Measurements from ENCODE around the gene C13orf42.

The C13orf42 gene

DNA sequence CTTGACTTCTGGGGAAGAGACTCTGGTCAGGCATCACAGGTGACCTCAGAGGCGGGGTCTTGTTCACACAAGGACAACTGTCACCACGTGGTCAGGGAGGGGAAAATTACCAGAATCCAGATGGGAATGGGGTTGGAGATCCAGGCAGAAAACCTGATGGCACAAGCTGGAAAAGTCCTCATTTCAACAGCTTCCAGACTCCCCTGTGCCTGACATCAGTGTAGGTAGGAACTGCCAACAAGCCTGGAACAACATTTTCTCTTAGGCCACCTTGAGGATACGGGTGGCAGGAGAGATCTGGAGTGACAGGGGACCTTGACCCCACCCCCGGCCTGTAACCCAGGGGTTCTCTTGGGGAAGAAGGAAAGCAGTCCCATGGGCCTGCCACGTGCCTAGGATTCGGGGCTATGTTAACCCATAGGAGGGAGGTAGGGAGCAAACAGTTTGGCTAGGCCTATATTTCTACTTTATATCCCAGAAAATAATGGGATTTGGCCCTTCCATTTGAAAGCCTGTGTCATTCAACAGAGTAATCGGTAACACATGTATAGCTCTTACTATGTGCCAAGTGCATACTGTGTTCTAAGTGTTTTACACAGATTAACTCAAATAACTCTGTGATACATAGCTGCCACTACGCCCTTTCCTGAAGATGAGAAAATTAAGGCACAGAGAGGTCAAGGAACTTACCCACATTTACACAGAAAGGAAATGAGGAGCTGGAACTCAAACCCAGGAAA, 44.9 kb upstream of the C13orf42 start:
- no peak overlapping the region for H3K4me3 ChIP-seq (ENCODE audit: insufficient read depth in 1 of 2, low read depth in 1 of 2, low read length in 2 of 2)
- H3K14ac ChIP-seq (ENCODE audit: low read length in 2 of 2): no peak overlapping the region
- H2BK12ac ChIP-seq (ENCODE audit: low read length in 2 of 2): no peak overlapping the region
- H3K27me3 ChIP-seq (ENCODE audit: control insufficient read depth in 1 of 2, insufficient read depth in 1 of 2, low read length in 2 of 2): peaks cover 0 to 25% of the 10 kb centered on the region in 2 experiments
- no peak overlapping the region for H3K4ac ChIP-seq (ENCODE audit: low read depth in 1 of 2, low read length in 2 of 2)
- no peak overlapping the region for H2BK5ac ChIP-seq (ENCODE audit: low read depth, low read length, poor library complexity, severe bottlenecking)
- no peaks in the 10 kb centered on the region for H3K79me1 ChIP-seq (replicated peaks; ENCODE audit: low read length, poor library complexity, severe bottlenecking)
- H2BK120ac ChIP-seq (ENCODE audit: low read depth, low read length): no peak overlapping the region
- H3K27ac ChIP-seq (ENCODE audit: low read length, poor library complexity, severe bottlenecking): no peak overlapping the region
- H2AFZ ChIP-seq (ENCODE audit: low read depth, low read length): no peak overlapping the region
- peaks cover 6% of the 10 kb centered on the region for H3K4me1 ChIP-seq (ENCODE audit: control insufficient read depth, insufficient read depth, low read depth, low read length)
- H3K4me2 ChIP-seq (ENCODE audit: low read length, poor library complexity, severe bottlenecking): no peak overlapping the region
- H3K18ac ChIP-seq (ENCODE audit: low read depth in 1 of 2, low read length in 2 of 2): no peak overlapping the region
- H2AK5ac ChIP-seq (ENCODE audit: low read length, severe bottlenecking): no peak overlapping the region
- no peak overlapping the region for H3K23ac ChIP-seq (ENCODE audit: low read length in 2 of 2)
- H4K91ac ChIP-seq (ENCODE audit: low read length): no peak overlapping the region
- no peaks in the 10 kb centered on the region for H3K36me3 ChIP-seq (ENCODE audit: control insufficient read depth in 1 of 2, insufficient read depth in 2 of 2, low read depth in 1 of 2, low read length in 2 of 2)
- no peak for DNase-seq
- no peak overlapping the region for H3K9ac ChIP-seq (ENCODE audit: low read length)
- WGBS: 75% methylated on average over 6 of the region's 8 CpGs
- no peak overlapping the region for H2BK15ac ChIP-seq (ENCODE audit: low read depth, poor library complexity, severe bottlenecking)
- H4K8ac ChIP-seq (ENCODE audit: low read length): no peak overlapping the region
- H3K9me3 ChIP-seq (ENCODE audit: control insufficient read depth, low read length): no peaks in the 10 kb centered on the region

DNA sequence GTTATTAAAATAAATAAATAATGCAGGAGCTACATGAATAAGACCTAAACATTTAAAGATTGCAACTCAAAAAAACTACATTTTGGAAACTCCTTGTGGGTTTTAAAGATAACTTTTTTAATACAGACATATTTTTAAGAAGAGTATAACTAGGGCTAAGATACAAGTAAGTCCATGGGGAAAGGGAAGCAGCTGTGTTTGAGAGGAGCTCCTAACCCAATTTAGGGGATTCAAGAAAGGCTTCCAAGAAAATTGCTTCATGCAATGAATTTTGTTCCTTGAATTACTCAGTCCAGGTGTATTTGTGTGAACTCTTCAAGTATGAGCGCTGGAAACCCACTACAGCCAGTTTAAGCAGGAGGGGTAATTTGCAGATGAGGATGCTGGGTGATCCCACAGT, 44.1 kb upstream of the C13orf42 start:
- Histone ChIP-seq H3K14ac (ENCODE audit: low read length in 2 of 2) (no peak overlapping the region), H3K23ac (ENCODE audit: low read length in 2 of 2) (no peak overlapping the region), H3K4me2 (ENCODE audit: low read length, poor library complexity, severe bottlenecking) (no peak overlapping the region), H3K79me1 (replicated peaks; ENCODE audit: low read length, poor library complexity, severe bottlenecking) (no peaks in the 10 kb centered on the region), H3K9ac (ENCODE audit: low read length) (no peak overlapping the region), H2AK5ac (ENCODE audit: low read length, severe bottlenecking) (no peak overlapping the region), H3K9me3 (ENCODE audit: control insufficient read depth, low read length) (no peaks in the 10 kb centered on the region), H2AFZ (ENCODE audit: low read depth, low read length) (no peak overlapping the region), H3K4me3 (ENCODE audit: insufficient read depth in 1 of 2, low read depth in 1 of 2, low read length in 2 of 2) (no peak overlapping the region), H2BK120ac (ENCODE audit: low read depth, low read length) (no peak overlapping the region), H3K27ac (ENCODE audit: low read length, poor library complexity, severe bottlenecking) (no peak overlapping the region), H3K36me3 (ENCODE audit: control insufficient read depth in 1 of 2, insufficient read depth in 2 of 2, low read depth in 1 of 2, low read length in 2 of 2) (no peaks in the 10 kb centered on the region), H3K18ac (ENCODE audit: low read depth in 1 of 2, low read length in 2 of 2) (no peak overlapping the region), H3K27me3 (ENCODE audit: control insufficient read depth in 1 of 2, insufficient read depth in 1 of 2, low read length in 2 of 2) (peaks cover 0 to 31% of the 10 kb centered on the region in 2 experiments), H2BK5ac (ENCODE audit: low read depth, low read length, poor library complexity, severe bottlenecking) (no peak overlapping the region), H4K8ac (ENCODE audit: low read length) (no peak overlapping the region), H4K91ac (ENCODE audit: low read length) (no peak overlapping the region), H2BK15ac (ENCODE audit: low read depth, poor library complexity, severe bottlenecking) (no peak overlapping the region), H2BK12ac (ENCODE audit: low read length in 2 of 2) (no peak overlapping the region), H3K4me1 (ENCODE audit: control insufficient read depth, insufficient read depth, low read depth, low read length) (peaks cover 6% of the 10 kb centered on the region), H3K4ac (ENCODE audit: low read depth in 1 of 2, low read length in 2 of 2) (no peak overlapping the region)
- DNase-seq: no peak
- 100% methylated on average over 1 of the region's 1 CpG for WGBS

GRCh38 chr13:51154029-51154555, 43.0 kb upstream of the C13orf42 start:
- no peak overlapping the region for H3K23ac ChIP-seq (ENCODE audit: low read length in 2 of 2)
- H3K4ac ChIP-seq (ENCODE audit: low read depth in 1 of 2, low read length in 2 of 2): no peak overlapping the region
- H3K27ac ChIP-seq (ENCODE audit: low read length, poor library complexity, severe bottlenecking): no peak overlapping the region
- H3K36me3 ChIP-seq (ENCODE audit: control insufficient read depth in 1 of 2, insufficient read depth in 2 of 2, low read depth in 1 of 2, low read length in 2 of 2): no peaks in the 10 kb centered on the region
- 91% methylated on average over 6 of the region's 7 CpGs for WGBS
- no peak overlapping the region for H2AFZ ChIP-seq (ENCODE audit: low read depth, low read length)
- H3K18ac ChIP-seq (ENCODE audit: low read depth in 1 of 2, low read length in 2 of 2): no peak overlapping the region
- H3K4me2 ChIP-seq (ENCODE audit: low read length, poor library complexity, severe bottlenecking): no peak overlapping the region
- H2AK5ac ChIP-seq (ENCODE audit: low read length, severe bottlenecking): no peak overlapping the region
- H4K8ac ChIP-seq (ENCODE audit: low read length): no peak overlapping the region
- H3K4me3 ChIP-seq (ENCODE audit: insufficient read depth in 1 of 2, low read depth in 1 of 2, low read length in 2 of 2): peak overlapping the region in 1 of 2 experiments; percentile 51
- H3K27me3 ChIP-seq (ENCODE audit: control insufficient read depth in 1 of 2, insufficient read depth in 1 of 2, low read length in 2 of 2): peaks cover 0 to 31% of the 10 kb centered on the region in 2 experiments
- no peaks in the 10 kb centered on the region for H3K79me1 ChIP-seq (replicated peaks; ENCODE audit: low read length, poor library complexity, severe bottlenecking)
- H2BK120ac ChIP-seq (ENCODE audit: low read depth, low read length): no peak overlapping the region
- H3K14ac ChIP-seq (ENCODE audit: low read length in 2 of 2): no peak overlapping the region
- H2BK12ac ChIP-seq (ENCODE audit: low read length in 2 of 2): no peak overlapping the region
- H3K4me1 ChIP-seq (ENCODE audit: control insufficient read depth, insufficient read depth, low read depth, low read length): peaks cover 6% of the 10 kb centered on the region
- H3K9ac ChIP-seq (ENCODE audit: low read length): peak overlapping the region; percentile 36
- no peaks in the 10 kb centered on the region for H3K9me3 ChIP-seq (ENCODE audit: control insufficient read depth, low read length)
- no peak overlapping the region for H2BK15ac ChIP-seq (ENCODE audit: low read depth, poor library complexity, severe bottlenecking)
- no peak overlapping the region for H2BK5ac ChIP-seq (ENCODE audit: low read depth, low read length, poor library complexity, severe bottlenecking)
- no peak overlapping the region for H4K91ac ChIP-seq (ENCODE audit: low read length)
- peak; percentile 62 for DNase-seq

DNA sequence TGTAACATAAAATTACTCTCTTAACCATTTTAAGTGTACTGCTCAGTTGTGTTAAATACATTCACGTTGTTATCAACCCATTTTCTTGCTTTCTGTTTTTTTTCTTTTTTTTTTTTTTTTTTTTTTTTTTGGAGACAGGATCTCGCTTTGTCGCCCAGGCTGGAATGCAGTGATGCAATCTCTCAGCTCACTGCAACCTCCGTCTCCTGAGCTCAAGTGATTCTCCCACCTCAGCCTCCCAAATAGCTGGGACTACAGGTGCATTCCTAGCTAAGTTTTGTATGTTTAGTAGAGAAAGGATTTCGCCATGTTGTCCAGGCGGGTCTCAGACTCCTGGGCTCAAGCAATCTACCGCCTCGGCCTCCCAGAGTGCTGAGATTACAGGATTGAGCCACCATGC, 42.5 kb upstream of the C13orf42 start:
- Histone ChIP-seq H3K9ac (ENCODE audit: low read length) (no peak overlapping the region), H3K23ac (ENCODE audit: low read length in 2 of 2) (no peak overlapping the region), H3K27ac (ENCODE audit: low read length, poor library complexity, severe bottlenecking) (no peak overlapping the region), H2BK5ac (ENCODE audit: low read depth, low read length, poor library complexity, severe bottlenecking) (no peak overlapping the region), H2BK120ac (ENCODE audit: low read depth, low read length) (no peak overlapping the region), H2BK12ac (ENCODE audit: low read length in 2 of 2) (no peak overlapping the region), H2AK5ac (ENCODE audit: low read length, severe bottlenecking) (no peak overlapping the region), H2BK15ac (ENCODE audit: low read depth, poor library complexity, severe bottlenecking) (no peak overlapping the region), H2AFZ (ENCODE audit: low read depth, low read length) (no peak overlapping the region), H3K4me2 (ENCODE audit: low read length, poor library complexity, severe bottlenecking) (no peak overlapping the region), H3K4me3 (ENCODE audit: insufficient read depth in 1 of 2, low read depth in 1 of 2, low read length in 2 of 2) (no peak overlapping the region), H3K14ac (ENCODE audit: low read length in 2 of 2) (no peak overlapping the region), H3K36me3 (ENCODE audit: control insufficient read depth in 1 of 2, insufficient read depth in 2 of 2, low read depth in 1 of 2, low read length in 2 of 2) (no peaks in the 10 kb centered on the region), H4K91ac (ENCODE audit: low read length) (no peak overlapping the region), H4K8ac (ENCODE audit: low read length) (no peak overlapping the region), H3K79me1 (replicated peaks; ENCODE audit: low read length, poor library complexity, severe bottlenecking) (no peaks in the 10 kb centered on the region), H3K9me3 (ENCODE audit: control insufficient read depth, low read length) (no peaks in the 10 kb centered on the region), H3K4ac (ENCODE audit: low read depth in 1 of 2, low read length in 2 of 2) (no peak overlapping the region), H3K27me3 (ENCODE audit: control insufficient read depth in 1 of 2, insufficient read depth in 1 of 2, low read length in 2 of 2) (peaks cover under 1 to 28% of the 10 kb centered on the region in 2 experiments), H3K4me1 (ENCODE audit: control insufficient read depth, insufficient read depth, low read depth, low read length) (peaks cover 9% of the 10 kb centered on the region), H3K18ac (ENCODE audit: low read depth in 1 of 2, low read length in 2 of 2) (no peak overlapping the region)
- DNase-seq: no peak
- 93% methylated on average over 4 of the region's 8 CpGs for WGBS
